GM20431 (cell line): ENCODE measurements around the gene LRRC2.
"Not testable (repeated sequence)": the region's sequence is repeated elsewhere in the genome, so short reads cannot be mapped to it uniquely, and the experiment has no call there.

Source experiments
- in situ Hi-C: fragments of 300-500 bp; cut with MseI, MboI; formaldehyde crosslinking; loops from one replicate; pipeline ENCODE4 v1.15.0; 2020; ENCODE audit warnings: low sequenced_read_pairs; ENCODE audit not compliant: unreplicated experiment

LRRC2 gene

DNA sequence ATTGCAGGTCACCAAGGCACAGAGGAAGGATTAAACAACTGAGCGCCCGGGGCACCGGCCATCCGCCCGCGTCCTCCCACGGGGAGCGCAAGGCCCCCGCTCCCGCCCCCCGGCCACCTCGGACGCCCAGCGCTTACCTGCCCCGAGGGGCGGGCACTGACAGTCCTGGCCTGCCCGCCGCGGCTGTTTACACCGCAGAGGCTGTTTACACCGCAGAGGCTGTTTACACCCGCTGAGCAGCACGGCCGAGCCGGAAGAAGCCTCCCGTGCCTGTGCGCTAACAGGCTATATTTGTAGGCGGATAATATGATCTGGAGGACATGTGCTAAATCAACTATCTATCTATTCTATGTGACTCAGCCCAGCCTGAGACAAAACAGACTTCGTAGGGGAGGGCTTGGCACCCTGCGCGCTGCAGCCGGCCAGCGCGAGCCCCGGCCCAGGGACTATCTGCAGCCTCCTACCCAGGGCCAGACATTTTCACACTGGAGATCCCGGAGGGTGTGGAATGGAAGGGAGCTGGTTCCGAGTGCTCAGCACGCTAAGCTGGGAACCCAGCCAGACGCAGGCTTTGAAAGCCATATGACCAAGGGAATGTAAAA, at the start of gene LRRC2:
Gene LRRC2 (minus strand): TSS at position 263 of the 602 bp plus-strand sequence. CDS start 14,711 bp downstream, outside the sequence.
- in situ Hi-C loops: no loop called here

DNA sequence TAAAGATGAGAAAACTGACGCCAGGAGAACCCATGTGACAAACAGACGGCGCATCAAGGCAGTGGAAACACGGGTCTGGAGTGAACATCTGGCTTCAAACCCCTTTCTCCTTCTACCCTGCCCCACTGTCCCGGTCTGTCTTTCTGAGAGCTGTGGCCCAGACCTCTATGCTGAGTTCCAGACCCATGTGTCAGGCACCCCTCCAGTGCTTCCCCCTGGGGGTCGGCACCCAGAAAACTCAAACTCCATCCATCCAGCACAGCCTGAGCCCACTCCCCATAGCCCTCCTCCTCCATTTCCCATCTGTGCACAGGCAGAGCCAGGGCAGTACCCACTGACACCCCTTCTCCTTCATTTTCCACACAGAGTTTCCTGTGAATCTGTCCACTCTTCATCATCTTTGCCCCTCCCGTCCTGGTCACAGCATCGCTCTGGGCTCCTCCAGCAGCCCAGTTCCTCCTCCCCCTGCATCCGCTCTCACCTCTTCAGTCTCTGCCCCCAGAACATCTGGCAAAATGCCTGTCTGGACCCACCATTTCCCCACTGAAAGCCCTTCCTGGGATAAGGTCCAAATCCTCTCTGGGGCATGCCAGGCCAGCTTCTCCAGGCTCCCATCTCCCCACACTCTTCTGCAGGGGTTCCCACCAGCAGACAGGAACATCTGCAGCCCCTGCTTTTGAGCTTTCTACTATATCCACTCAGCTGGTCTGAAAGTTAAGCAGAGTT, 49.1 kb upstream of the LRRC2 start:
- in situ Hi-C loops: no loop called here

GRCh38 chr3:46614431-46614830, 48.3 kb upstream of the LRRC2 start:
- in situ Hi-C loops: no loop called here

GRCh38 chr3:46613313-46614005, 47.4 kb upstream of the LRRC2 start:
- in situ Hi-C loops: no loop called here

DNA sequence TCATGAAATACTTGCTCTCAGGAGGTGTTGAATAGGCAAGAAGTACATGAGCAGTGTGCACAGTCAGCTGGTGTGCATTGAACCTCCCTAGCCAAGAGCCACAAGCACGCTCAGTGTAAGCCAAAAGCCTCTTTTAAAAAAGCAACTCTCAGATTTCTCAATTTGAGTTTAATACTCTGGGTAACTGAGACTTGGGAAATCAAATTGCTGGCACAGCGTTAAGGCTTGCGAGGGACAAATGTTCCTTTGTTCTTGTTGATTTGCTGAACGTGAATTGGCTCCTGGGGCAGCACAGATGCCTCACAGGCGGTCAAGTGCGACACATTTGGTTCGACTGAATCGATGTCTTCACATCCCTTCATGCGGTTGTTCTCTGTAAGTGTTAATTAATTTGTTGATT, 46.2 kb upstream of the LRRC2 start, which contains the start of gene FAM240A:
Gene FAM240A (plus strand): TSS at position 202 of the 400 bp plus-strand sequence. CDS start 159 bp downstream, at position 361.
- in situ Hi-C loops: no loop called here

- in situ Hi-C loops: no loop called here
Observed at GRCh38 chr3:46609944-46610722, 44.0 kb upstream of the LRRC2 start.

- in situ Hi-C loops: no loop called here
Observed at GRCh38 chr3:46609212-46609721, 43.2 kb upstream of the LRRC2 start.

DNA sequence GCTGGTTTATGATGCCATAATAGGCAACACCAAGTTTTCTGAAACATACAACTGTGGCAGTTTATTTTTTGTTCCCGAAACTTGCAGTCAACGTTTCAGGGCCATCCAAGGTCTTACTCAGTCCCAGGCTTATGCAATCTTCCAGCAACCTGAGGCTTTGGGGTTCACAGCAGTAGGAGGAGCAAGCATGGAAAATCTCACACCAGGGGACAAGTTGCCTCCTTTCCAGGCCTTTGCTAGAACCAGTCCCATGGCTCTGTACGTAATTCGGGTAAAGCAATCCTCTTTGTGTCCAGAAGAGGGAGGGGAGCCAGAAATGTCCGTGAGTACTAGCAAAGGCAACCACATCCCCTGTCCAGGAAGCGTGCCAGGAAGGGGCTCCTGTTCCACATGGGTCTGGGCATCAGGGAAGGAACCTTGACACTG, 41.5 kb upstream of the LRRC2 start:
- in situ Hi-C loops: no loop called here

GRCh38 chr3:46604127-46604526, 38.0 kb upstream of the LRRC2 start:
- in situ Hi-C loops: no loop called here

DNA sequence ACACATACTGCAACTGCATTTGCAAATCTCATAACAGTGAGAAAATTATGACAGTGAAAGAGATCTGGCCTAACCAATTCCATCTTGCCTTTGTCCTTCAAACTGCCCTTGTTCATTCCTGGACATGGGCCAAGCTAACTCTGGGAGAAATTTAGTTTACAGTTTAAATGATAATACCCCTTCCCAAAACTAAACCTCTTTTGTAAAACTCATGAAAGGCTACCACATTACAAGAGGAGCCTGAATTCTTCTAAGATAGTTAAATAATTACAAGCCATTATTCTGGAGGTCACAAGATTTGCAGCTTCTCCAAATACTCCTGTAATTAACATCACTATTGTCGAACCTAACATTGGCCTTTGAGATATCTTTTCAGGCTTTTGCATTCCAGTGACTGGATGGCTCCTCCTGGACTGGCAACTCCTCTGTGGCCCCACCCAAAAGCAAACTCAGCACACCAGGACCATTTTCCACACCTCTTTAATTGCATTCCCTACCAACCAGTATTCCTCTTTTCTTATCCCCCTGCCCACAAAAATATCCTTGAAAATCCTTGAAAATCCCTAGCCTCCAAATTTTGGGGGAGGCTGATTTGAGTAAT, 37.4 kb upstream of the LRRC2 start:
- in situ Hi-C loops: no loop called here

DNA sequence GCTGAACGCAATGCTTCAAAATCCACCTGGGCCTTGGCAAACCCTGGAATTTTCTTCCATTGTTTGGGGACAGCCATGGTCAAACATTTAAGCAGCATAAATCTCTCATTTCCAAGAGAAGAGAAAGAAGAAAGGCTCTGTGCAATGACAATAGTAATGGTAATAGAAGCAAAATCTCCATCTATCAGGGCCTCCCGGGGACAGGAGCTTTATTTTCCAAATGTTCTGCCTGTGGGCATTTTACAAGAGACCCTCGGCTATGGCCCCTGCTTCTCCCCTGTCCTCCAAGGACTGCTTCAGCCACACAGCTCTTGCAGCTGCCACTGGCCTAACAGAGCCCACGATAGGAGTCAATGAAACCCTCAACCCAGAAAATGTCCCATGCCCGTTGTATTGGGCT, 33.5 kb upstream of the LRRC2 start:
- in situ Hi-C loops: no loop called here

DNA sequence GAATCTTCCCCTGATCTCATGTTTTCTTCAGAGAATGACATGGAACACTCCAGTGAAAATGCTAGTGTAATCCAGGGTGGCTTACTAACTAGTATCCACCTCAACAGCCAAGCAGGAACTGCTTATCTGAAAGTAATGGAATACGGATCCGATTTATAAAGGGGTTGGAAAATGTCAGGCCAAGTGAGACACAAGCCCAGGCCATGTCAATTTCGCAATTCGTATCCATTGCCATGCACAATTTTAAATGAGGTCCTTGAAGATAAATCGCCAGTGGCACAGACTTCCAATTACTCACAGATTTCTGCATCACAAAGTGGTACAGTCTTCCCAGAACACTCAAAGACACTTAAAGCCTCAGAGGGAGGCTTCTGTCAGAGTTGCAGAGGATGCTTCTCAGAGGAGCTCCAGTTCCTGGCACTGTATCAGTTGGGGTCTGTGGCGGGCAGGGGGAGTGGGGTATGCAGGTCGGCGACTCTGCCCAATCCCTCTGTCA, 29.8 kb upstream of the LRRC2 start:
- in situ Hi-C loops: no loop called here

GRCh38 chr3:46594723-46595122, 28.6 kb upstream of the LRRC2 start:
- in situ Hi-C loops: no loop called here

DNA sequence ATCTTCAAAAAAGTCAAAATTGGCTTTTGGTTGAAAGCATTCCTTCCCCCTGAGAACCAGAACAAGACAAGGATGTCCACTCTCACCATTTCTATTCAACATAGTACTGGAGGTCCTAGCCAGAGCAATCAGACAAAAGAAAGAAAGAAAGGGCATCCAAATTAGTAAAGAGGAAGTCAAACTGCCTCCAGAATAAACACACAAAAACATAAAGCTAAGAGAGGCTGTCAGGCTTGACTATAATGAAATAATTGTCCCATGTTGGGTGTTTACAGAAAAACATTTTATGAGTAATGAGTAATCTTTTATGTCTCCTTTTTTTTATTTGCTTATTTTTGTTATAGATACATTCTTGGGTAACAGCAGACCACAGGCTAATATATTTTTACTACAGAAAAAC, 27.9 kb upstream of the LRRC2 start:
- in situ Hi-C loops: no loop called here

- in situ Hi-C loops: no loop called here
Observed at GRCh38 chr3:46593274-46593862, 27.3 kb upstream of the LRRC2 start.

- in situ Hi-C loops: not testable (repeated sequence)
Observed at GRCh38 chr3:46587268-46587667, 21.2 kb upstream of the LRRC2 start.

GRCh38 chr3:46586738-46587246, 20.7 kb upstream of the LRRC2 start:
- in situ Hi-C loops: no loop called here

GRCh38 chr3:46585799-46586693, 19.9 kb upstream of the LRRC2 start:
- in situ Hi-C loops: no loop called here
